AG10803 (cell line): ENCODE results near the gene CDK11A.
"Not testable (repeated sequence)": the region's sequence is repeated elsewhere in the genome, so short reads cannot be mapped to it uniquely, and the experiment has no call there.

Experiments
- DNase-seq: peaks from one replicate; pipeline ENCODE4 v3.0.0; 2010; ENCODE audit warnings: low read depth
- H3K4me3 ChIP-seq: 2 replicates; pipeline ENCODE4 v1.5.1; 2011; ENCODE audit warnings: mild to moderate bottlenecking, low read length, control low read depth
- CTCF ChIP-seq: conservative IDR thresholded peaks from 2 replicates; pipeline ENCODE4 v1.5.1; 2011; ENCODE audit warnings: mild to moderate bottlenecking, low read length, control low read depth, inconsistent platforms

Gene CDK11A

GRCh38 chr1:1753607-1754005 lies 29.4 kb upstream of the CDK11A start:
- DNase-seq = no peak
- TF ChIP-seq CTCF = no peak
- H3K4me3 ChIP-seq = no peak overlapping the region

- DNase-seq = no peak
- H3K4me3 ChIP-seq = no peak overlapping the region
- no peak for TF ChIP-seq CTCF
These were observed 28.8 kb upstream of the CDK11A start for GRCh38 chr1:1752636-1753606.

GRCh38 chr1:1752190-1752589 lies 28.0 kb upstream of the CDK11A start:
- DNase-seq = no peak
- no peak for TF ChIP-seq CTCF
- no peak overlapping the region for H3K4me3 ChIP-seq

GRCh38 chr1:1749941-1750340 lies 25.8 kb upstream of the CDK11A start:
- H3K4me3 ChIP-seq, DNase-seq: not testable (repeated sequence)

GRCh38 chr1:1748686-1749321 lies 24.6 kb upstream of the CDK11A start:
- no peak for TF ChIP-seq CTCF
- no peak for DNase-seq
- no peak overlapping the region for H3K4me3 ChIP-seq

GRCh38 chr1:1746566-1746909 lies 22.4 kb upstream of the CDK11A start:
- not testable (repeated sequence) for DNase-seq
- H3K4me3 ChIP-seq = peak overlapping the region; percentile 22; the same call in 1 of the 2 replicates

GRCh38 chr1:1745651-1746565 lies 21.8 kb upstream of the CDK11A start:
- H3K4me3 ChIP-seq = peak overlapping the region; percentile 52
- peak; percentile 79 for DNase-seq

- not testable (repeated sequence) for DNase-seq, H3K4me3 ChIP-seq
These were observed 18.4 kb upstream of the CDK11A start for GRCh38 chr1:1742529-1742928.

- H3K4me3 ChIP-seq = not testable (repeated sequence)
- DNase-seq = peak; percentile 93
These were observed 16.9 kb upstream of the CDK11A start for GRCh38 chr1:1741013-1741412.

GRCh38 chr1:1738799-1739337 lies 14.7 kb upstream of the CDK11A start:
- not testable (repeated sequence) for H3K4me3 ChIP-seq, DNase-seq

GRCh38 chr1:1737675-1738590 lies 13.8 kb upstream of the CDK11A start:
- not testable (repeated sequence) for DNase-seq, H3K4me3 ChIP-seq
